Large intestine (tissue), 3 donors: ENCODE data around the gene DSP. TPM values are rescaled to one million over a fixed set of nuclear protein-coding genes. Genes with fewer than 3 reads are reported as not detected.
A peak's percentile ranks its signal among the peaks of the same experiment; 100 is the strongest.

Experiments
- DNase-seq, 2 donors: peaks; one replicate each; pipeline versions ENCODE4 v3.0.0 to v3.0.0-alpha.2; 2013
- H3K27ac ChIP-seq: one replicate; pipeline ENCODE4 v1.5.1; 2013; ENCODE audit warnings: low read length
- H3K27me3 ChIP-seq: 2 replicates; pipeline ENCODE4 v1.6.1; 2013; ENCODE audit warnings: low read length; ENCODE audit not compliant: control insufficient read depth, insufficient read depth
- H3K36me3 ChIP-seq: 2 replicates; pipeline ENCODE4 v1.6.1; 2013; ENCODE audit warnings: low read length; ENCODE audit not compliant: control insufficient read depth, insufficient read depth
- H3K4me1 ChIP-seq: one replicate; pipeline ENCODE4 v1.6.1; 2013; ENCODE audit warnings: low read length; ENCODE audit not compliant: control insufficient read depth, insufficient read depth
- H3K4me3 ChIP-seq: one replicate; pipeline ENCODE4 v1.5.1; 2013; ENCODE audit warnings: low read length
- H3K9me3 ChIP-seq: one replicate; pipeline ENCODE4 v1.6.1; 2013; ENCODE audit warnings: mild to moderate bottlenecking, low read depth, low read length, moderate library complexity; ENCODE audit not compliant: control insufficient read depth
- WGBS: methylation state at CpG from one replicate; pipeline ENCODE4 v1.1.5; 2013; ENCODE audit warnings: low lambda C conversion rate; ENCODE audit not compliant: insufficient coverage; 5-methylcytosine and 5-hydroxymethylcytosine counted together
- polyA plus RNA-seq: library from polyadenylated mRNA; unstranded; fragments of 120-200 nt; gene quantifications from one replicate; pipeline ENCODE4 v1.2.1, GENCODE V29; 2013

DSP gene
- polyA plus RNA-seq, 1 donor, result 153 TPM

DNA sequence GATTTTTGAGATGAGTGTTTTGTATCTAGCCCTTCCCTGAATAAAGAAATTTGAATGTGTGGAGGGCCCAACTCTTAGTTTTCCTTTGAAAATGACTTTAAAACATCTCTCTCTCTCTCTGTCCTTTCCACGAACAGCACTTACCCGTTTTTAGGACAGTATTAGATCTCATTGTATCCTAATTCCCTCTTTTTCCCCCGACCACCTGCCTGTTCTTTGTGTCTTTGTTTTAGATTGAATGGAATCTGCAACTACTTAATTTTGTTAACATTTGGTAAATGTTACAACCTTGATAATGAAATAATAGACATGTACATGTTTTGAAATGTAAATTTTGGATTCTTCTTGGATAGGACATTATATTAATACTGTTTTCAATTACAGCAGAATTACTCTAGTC lies 3.1 kb downstream of the DSP start:
- H3K27ac ChIP-seq, result peak overlapping the region; percentile 87
- H3K36me3 ChIP-seq, result no peaks in the 10 kb centered on the region
- H3K4me3 ChIP-seq, result peak overlapping the region; percentile 88
- WGBS, result 33% methylated on average over 2 of the region's 3 CpGs
- peaks cover 28% of the 10 kb centered on the region for H3K27me3 ChIP-seq
- H3K4me1 ChIP-seq, result peaks cover 34% of the 10 kb centered on the region
- peak in 1 of 2 donors; percentile 17 for DNase-seq
- H3K9me3 ChIP-seq, result peaks cover 9% of the 10 kb centered on the region

DNA sequence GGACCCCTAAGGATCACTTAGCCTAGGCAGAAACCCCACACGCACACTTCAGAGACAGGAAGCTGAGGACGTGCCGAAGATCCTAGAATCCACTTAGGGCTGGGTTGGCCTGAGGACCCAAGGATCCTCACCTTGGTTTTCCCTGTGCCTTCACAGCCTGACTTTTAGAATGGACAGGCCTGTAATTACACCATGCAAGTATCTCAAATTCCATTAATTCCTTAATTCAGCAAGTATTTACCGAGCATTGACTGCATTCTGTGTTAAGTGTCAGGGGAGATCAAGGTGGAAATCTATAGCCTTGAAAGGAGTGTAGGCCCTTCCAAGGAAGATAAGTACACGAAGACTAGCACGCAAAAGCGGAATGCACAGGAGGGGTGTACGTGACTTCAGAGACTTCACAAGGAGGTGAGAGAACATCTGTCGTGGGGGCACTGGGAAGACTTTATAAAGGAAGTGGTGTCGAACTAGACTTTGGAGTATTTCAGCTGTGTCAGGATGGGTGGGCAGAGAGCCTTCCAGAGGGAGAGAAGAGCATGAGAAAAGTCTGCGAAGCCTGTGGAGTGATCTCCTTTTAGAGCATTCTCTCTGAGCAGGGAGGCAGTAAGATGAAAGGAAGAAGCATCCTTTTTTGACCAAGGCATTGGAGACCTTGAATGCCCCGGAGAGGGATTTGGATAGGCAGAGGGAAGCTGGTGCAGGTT lies 4.0 kb downstream of the DSP start:
- Histone ChIP-seq H3K9me3 (peaks cover 9% of the 10 kb centered on the region), H3K4me3 (no peak overlapping the region), H3K4me1 (peaks cover 42% of the 10 kb centered on the region), H3K27me3 (peaks cover 24% of the 10 kb centered on the region), H3K27ac (peak overlapping the region; percentile 87), H3K36me3 (no peaks in the 10 kb centered on the region)
- WGBS, result 40% methylated on average over 1 of the region's 12 CpGs
- DNase-seq, result peak in 1 of 2 donors; percentile 75

DNA sequence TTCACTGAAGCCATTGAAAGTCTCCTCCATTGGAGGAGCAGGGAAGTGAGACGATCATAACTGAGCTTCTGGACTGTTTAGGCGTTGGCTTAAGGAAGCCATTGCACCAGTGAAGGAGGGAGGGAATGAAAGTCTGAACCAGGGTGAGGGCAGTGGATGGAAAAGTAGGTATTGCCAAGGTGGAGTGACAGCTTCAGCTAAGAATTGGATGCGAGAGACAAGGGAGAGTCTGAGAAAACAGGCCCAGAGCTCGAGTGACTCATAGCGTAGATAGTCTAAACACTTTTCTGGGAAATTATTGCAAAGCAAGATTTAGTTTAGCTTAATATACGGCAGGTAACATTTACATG lies 4.5 kb downstream of the DSP start:
- Histone ChIP-seq H3K36me3 (no peaks in the 10 kb centered on the region), H3K4me1 (peaks cover 43% of the 10 kb centered on the region), H3K4me3 (no peak overlapping the region), H3K27me3 (peaks cover 19% of the 10 kb centered on the region), H3K9me3 (peaks cover 9% of the 10 kb centered on the region), H3K27ac (peak overlapping the region; percentile 87)
- peak in 1 of 2 donors; percentile 54 for DNase-seq
- WGBS, result 40% methylated on average over 1 of the region's 6 CpGs

DNA sequence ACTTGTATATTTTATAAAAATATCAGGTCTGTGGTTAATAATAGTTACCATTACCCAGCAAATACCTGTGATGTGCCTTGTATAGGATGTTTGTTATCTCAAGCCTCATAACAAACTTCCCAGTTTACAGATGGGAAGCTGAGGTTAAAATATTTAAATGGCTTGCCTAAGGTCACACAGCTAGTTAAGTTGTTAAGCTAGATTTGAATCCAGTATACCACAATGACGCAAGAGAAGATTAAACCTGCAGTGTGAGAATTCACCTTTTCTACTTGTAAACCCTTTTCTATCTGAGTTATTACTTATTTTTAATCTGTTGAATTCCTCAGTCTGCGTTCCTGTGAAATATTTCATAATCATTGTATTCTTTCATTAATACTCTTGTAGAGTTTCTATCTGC lies 4.9 kb downstream of the DSP start:
- H3K9me3 ChIP-seq, result peaks cover 9% of the 10 kb centered on the region
- 50% methylated on average over 1 of the region's 2 CpGs for WGBS
- no peaks in the 10 kb centered on the region for H3K36me3 ChIP-seq
- H3K27ac ChIP-seq, result peak overlapping the region; percentile 87
- peaks cover 46% of the 10 kb centered on the region for H3K4me1 ChIP-seq
- H3K4me3 ChIP-seq, result no peak overlapping the region
- peak in 1 of 2 donors; percentile 22 for DNase-seq
- H3K27me3 ChIP-seq, result peaks cover 17% of the 10 kb centered on the region

- no CpG with 5 or more reads among the region's 4 CpGs for WGBS
- peaks cover 4% of the 10 kb centered on the region for H3K9me3 ChIP-seq
- peaks cover 12% of the 10 kb centered on the region for H3K27me3 ChIP-seq
- H3K4me1 ChIP-seq, result peaks cover 51% of the 10 kb centered on the region
- H3K4me3 ChIP-seq, result no peak overlapping the region
- peak overlapping the region; percentile 87 for H3K27ac ChIP-seq
- DNase-seq, result peak in 1 of 2 donors; percentile 55
- H3K36me3 ChIP-seq, result no peaks in the 10 kb centered on the region
These were observed 5.4 kb downstream of the DSP start for GRCh38 chr6:7546896-7547295.

DNA sequence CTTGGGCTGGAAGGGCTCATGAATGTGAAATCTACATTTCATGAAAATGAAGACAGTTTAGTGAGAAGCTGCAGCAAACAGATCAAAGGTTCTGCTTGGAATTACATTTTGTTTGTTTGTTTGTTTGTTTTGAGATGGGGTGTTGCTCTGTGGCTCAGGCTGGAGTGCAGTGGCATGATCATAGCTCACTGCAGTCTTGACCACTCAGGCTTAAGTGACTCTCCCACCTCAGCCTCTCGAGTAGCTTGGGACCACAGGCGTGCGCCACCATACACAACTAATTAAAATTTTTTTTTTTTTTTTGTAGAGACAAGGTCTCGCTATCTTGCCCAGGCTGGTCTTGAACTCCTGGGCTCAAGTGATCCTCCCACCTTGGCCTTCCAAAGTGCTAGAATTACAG lies 5.8 kb downstream of the DSP start:
- H3K9me3 ChIP-seq, result no peaks in the 10 kb centered on the region
- no CpG with 5 or more reads among the region's 4 CpGs for WGBS
- peak overlapping the region; percentile 87 for H3K27ac ChIP-seq
- no peaks in the 10 kb centered on the region for H3K36me3 ChIP-seq
- peaks cover 8% of the 10 kb centered on the region for H3K27me3 ChIP-seq
- H3K4me1 ChIP-seq, result peaks cover 51% of the 10 kb centered on the region
- no peak overlapping the region for H3K4me3 ChIP-seq
- no peak for DNase-seq

DNA sequence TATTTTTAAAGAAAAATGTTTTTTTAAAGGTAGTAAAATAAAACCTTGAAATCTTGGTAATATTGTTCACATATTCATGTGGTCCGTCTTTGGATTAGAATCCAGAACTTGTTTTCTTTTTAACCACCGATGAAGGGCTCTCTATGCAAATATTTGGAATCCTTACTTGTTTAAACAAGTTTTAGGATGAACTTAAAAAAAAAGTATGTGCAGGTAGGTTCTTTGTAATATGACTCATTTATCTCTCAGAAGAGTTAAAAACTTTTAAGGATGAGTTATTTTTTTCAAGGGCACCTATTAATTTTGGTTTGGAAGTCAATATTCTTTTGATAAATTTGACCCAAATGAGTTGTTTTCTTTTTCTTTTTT lies 8.9 kb downstream of the DSP start:
- H3K27ac ChIP-seq, result peak overlapping the region; percentile 87
- peaks cover 53% of the 10 kb centered on the region for H3K4me1 ChIP-seq
- 70% methylated on average over 1 of the region's 2 CpGs for WGBS
- H3K27me3 ChIP-seq, result no peaks in the 10 kb centered on the region
- no peaks in the 10 kb centered on the region for H3K9me3 ChIP-seq
- H3K36me3 ChIP-seq, result no peaks in the 10 kb centered on the region
- no peak overlapping the region for H3K4me3 ChIP-seq
- no peak for DNase-seq

DNA sequence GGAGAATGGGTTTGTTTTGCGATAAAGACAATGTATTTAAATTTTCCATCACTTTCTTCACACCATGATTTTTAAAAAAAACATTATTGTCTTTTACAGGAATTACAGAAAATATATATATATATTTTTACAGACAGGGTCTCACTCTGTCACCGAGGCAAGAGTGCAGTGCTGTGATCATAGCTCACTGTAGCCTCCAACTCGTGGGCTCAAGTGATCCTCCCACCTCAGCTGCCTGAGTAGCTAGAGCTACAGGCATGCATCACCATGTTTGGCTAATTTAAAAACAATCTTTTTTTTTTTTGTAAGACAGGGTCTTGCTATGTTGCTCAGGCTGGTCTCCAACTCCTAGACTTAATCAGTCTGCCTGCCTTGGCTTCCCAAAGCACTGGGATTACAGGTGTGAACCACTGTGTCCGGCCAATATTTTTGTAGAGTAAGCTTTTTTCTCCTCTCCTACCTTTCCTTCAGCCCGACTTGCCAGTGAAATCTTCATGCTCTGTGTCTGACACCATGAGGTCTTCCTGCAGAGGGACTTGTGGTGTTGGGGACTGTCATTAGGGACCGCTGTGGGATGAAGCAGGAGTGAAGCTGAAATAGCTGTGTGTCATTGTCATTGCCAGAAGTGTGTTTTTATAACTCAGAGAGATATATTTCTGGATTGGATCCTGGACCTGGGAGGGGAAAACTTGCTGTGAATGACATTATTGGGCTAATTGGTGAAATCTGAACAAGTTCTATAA lies 13.2 kb downstream of the DSP start:
- Histone ChIP-seq H3K27ac (no peak overlapping the region), H3K27me3 (no peaks in the 10 kb centered on the region), H3K4me3 (no peak overlapping the region), H3K36me3 (peaks cover 33% of the 10 kb centered on the region), H3K4me1 (peaks cover 36% of the 10 kb centered on the region), H3K9me3 (no peaks in the 10 kb centered on the region)
- 90% methylated on average over 2 of the region's 6 CpGs for WGBS
- no peak for DNase-seq

DNA sequence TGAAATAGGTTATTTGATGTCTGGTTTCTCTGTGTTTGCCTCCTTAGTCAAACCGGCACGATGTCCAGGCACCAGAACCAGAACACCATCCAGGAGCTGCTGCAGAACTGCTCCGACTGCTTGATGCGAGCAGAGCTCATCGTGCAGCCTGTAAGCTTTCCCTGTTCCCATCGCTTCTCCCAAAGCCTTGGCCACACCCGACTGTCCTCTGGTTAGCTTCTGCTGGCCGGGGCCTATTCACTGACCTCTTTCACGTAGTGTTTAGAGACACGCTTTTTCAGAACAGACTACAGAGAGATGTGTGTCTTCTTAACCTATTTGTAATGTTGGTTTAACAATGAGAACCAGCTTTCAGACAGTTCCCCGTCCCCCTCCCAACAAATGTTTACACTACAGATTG lies 14.2 kb downstream of the DSP start:
- Histone ChIP-seq H3K4me3 (no peak overlapping the region), H3K36me3 (peaks cover 37% of the 10 kb centered on the region), H3K9me3 (no peaks in the 10 kb centered on the region), H3K27ac (no peak overlapping the region), H3K4me1 (peaks cover 31% of the 10 kb centered on the region), H3K27me3 (no peaks in the 10 kb centered on the region)
- 100% methylated on average over 1 of the region's 11 CpGs for WGBS
- DNase-seq, result no peak

DNA sequence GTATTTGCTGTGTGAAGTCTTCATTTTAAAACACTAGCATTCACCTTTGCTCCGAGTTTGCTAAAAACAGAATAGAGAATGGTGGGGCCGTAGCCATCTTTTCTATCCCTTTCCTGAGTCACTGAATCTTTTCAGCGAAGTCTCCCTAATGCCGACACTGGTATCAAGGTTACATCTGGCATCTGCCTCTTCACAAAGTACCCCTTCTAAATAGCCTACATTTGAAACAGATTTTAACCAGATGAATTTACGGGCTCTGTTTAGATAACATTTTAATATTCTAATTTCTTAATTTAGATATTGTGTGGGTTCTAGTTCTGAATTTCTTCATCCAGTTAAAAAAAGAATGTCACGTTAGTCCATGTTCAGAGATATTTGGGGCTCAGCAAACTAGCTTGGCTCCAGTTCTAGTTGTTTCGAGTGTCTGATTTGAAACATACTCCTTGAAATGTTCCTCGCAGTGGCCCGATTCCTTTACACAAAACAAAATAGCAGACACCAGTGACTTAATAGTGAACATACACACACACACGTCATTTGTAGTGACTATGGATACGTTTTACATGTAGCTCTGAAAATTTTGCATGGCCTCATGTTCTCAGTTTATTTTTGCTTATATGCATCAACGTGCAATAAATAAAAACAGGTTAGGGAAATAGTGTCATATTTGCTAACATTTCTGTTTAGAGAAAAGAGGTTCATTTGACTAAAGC lies 15.1 kb downstream of the DSP start:
- WGBS, result 93% methylated on average over 8 of the region's 12 CpGs
- Histone ChIP-seq H3K27me3 (no peaks in the 10 kb centered on the region), H3K27ac (no peak overlapping the region), H3K9me3 (no peaks in the 10 kb centered on the region), H3K4me1 (peaks cover 26% of the 10 kb centered on the region), H3K36me3 (peaks cover 37% of the 10 kb centered on the region), H3K4me3 (no peak overlapping the region)
- DNase-seq, result no peak
